ENCODE results near the gene MACROH2A2.
"Not testable (repeated sequence)": the region's sequence is repeated elsewhere in the genome, so short reads cannot be mapped to it uniquely, and the experiment has no call there.

Gene MACROH2A2

DNA sequence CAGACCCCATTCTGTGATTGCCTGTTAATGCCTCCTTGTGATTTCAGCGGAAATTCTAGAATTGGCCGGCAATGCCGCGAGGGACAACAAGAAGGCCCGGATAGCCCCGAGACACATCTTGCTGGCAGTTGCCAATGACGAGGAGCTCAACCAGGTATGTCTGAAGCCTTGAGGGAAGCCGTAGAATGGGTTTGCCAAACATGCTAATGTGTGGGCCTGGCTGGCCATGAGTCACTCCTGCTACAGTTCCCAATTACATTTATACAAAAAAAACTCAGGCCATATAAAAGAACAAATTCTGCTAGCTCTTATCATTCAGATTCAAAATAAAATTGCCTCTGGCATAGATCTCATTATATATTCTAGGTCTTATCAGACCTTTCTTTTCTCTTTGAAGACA lies 37.4 kb downstream of the MACROH2A2 start:
- Histone ChIP-seq H3K9ac (ENCODE audit: low read length) (no peak overlapping the region), H3K36me3 (ENCODE audit: control insufficient read depth, insufficient read depth, low read length, severe bottlenecking) (peaks cover 11% of the 10 kb centered on the region), H3K4me3 (ENCODE audit: low read length) (no peak overlapping the region), H3K4me1 (ENCODE audit: control insufficient read depth, insufficient read depth, low read length) (peaks cover 10% of the 10 kb centered on the region), H3K9me3 (ENCODE audit: control insufficient read depth, low read length) (no peaks in the 10 kb centered on the region), H3K27me3 (replicated peaks; ENCODE audit: control insufficient read depth, insufficient read depth, low read length) (no peaks in the 10 kb centered on the region)
- DNase-seq (ENCODE audit: low read depth), result no peak

DNA sequence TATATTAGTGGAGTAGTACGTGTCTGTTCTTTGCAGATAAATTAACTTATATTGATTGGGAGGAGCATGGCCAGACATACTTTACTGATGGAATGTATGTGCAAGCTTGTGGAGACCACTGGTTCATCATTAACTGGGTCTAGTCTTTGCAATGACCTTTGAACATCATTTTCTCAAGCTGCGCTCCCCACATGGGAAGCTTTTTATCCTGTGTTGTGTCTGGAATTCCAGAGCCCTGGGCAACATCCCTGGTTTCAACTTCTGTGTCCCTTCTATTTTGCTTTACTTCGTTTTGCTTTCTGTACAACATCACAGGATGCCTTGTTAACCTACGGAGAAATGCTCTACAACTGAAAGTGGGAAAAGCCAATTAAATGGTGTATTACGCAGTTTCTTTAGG lies 38.3 kb downstream of the MACROH2A2 start:
- no peak for DNase-seq (ENCODE audit: low read depth)
- Histone ChIP-seq H3K4me1 (ENCODE audit: control insufficient read depth, insufficient read depth, low read length) (peaks cover 10% of the 10 kb centered on the region), H3K9me3 (ENCODE audit: control insufficient read depth, low read length) (no peaks in the 10 kb centered on the region), H3K36me3 (ENCODE audit: control insufficient read depth, insufficient read depth, low read length, severe bottlenecking) (peaks cover 11% of the 10 kb centered on the region), H3K4me3 (ENCODE audit: low read length) (no peak overlapping the region), H3K27me3 (replicated peaks; ENCODE audit: control insufficient read depth, insufficient read depth, low read length) (no peaks in the 10 kb centered on the region), H3K9ac (ENCODE audit: low read length) (no peak overlapping the region)

DNA sequence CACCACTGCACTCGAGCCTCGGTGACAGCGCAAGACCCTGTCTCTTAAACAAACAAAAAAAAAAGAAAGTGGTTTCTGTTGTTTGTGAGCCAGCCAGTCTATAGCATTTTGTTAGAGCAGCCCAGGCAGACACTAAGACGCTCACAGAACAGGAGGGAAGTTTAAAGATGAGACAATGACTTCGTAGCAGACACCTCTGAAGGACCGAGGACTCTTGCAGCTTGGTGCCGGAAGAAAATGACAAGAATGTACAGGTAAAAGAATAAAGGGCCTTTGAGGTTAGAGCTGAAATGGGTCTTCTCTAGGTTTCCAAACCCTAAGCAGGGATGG lies 39.7 kb downstream of the MACROH2A2 start:
- Histone ChIP-seq H3K27me3 (replicated peaks; ENCODE audit: control insufficient read depth, insufficient read depth, low read length) (no peaks in the 10 kb centered on the region), H3K4me1 (ENCODE audit: control insufficient read depth, insufficient read depth, low read length) (peaks cover 10% of the 10 kb centered on the region), H3K9me3 (ENCODE audit: control insufficient read depth, low read length) (no peaks in the 10 kb centered on the region), H3K4me3 (ENCODE audit: low read length) (no peak overlapping the region), H3K9ac (ENCODE audit: low read length) (no peak overlapping the region), H3K36me3 (ENCODE audit: control insufficient read depth, insufficient read depth, low read length, severe bottlenecking) (peaks cover 11% of the 10 kb centered on the region)
- DNase-seq (ENCODE audit: low read depth), result no peak

DNA sequence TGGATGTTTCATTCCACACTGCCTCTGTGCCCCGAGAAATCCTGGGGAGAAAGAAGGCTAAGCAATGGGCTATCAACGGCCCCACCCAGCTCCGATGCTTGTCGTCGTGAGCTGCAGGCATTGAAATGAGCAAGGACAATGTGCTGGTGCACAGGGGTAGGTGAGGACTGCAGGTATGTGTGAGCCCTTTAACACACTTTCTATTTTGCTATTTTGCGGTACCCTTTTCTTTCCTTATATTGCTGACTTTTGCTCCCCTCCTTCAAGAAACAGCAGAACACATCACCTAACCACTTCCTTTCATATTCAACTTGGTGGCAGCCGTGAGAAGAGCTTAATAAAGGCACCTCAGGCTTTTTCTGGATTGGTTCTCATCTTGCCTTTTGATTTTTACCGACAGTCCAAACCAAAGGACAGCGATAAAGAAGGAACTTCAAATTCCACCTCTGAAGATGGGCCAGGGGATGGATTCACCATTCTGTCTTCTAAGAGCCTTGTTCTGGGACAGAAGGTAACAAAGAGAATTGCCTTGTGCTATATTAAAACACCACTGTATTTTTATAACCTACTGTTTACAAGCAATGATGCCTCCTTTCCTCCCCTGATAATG lies 40.8 kb downstream of the MACROH2A2 start:
- no peaks in the 10 kb centered on the region for H3K9me3 ChIP-seq (ENCODE audit: control insufficient read depth, low read length)
- no peaks in the 10 kb centered on the region for H3K4me1 ChIP-seq (ENCODE audit: control insufficient read depth, insufficient read depth, low read length)
- no peak overlapping the region for H3K9ac ChIP-seq (ENCODE audit: low read length)
- H3K36me3 ChIP-seq (ENCODE audit: control insufficient read depth, insufficient read depth, low read length, severe bottlenecking), result peaks cover 11% of the 10 kb centered on the region
- H3K27me3 ChIP-seq (replicated peaks; ENCODE audit: control insufficient read depth, insufficient read depth, low read length), result no peaks in the 10 kb centered on the region
- no peak overlapping the region for H3K4me3 ChIP-seq (ENCODE audit: low read length)
- DNase-seq (ENCODE audit: low read depth), result no peak

DNA sequence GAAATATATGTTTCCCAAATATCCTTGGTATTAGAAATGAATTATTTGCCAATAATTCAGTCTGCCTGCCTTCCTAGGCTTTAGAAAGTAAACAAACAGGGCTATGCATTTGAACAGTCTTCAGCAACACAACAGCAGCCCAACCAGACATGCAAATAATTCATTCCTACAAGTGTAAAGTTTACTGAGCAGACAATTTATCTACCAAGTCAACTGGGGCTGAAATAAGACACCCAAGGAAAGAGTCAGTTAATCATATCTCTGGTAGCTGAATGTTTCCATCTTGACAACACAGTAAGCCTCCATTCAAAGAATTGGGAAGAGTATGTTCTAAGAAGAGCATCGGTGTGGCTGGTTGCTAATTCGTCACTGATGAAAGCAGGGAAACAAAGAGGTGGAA lies 41.6 kb downstream of the MACROH2A2 start:
- Histone ChIP-seq H3K4me3 (ENCODE audit: low read length) (no peak overlapping the region), H3K27me3 (replicated peaks; ENCODE audit: control insufficient read depth, insufficient read depth, low read length) (no peaks in the 10 kb centered on the region), H3K9me3 (ENCODE audit: control insufficient read depth, low read length) (no peaks in the 10 kb centered on the region), H3K36me3 (ENCODE audit: control insufficient read depth, insufficient read depth, low read length, severe bottlenecking) (peaks cover 18% of the 10 kb centered on the region), H3K9ac (ENCODE audit: low read length) (no peak overlapping the region), H3K4me1 (ENCODE audit: control insufficient read depth, insufficient read depth, low read length) (no peaks in the 10 kb centered on the region)
- DNase-seq (ENCODE audit: low read depth), result no peak

DNA sequence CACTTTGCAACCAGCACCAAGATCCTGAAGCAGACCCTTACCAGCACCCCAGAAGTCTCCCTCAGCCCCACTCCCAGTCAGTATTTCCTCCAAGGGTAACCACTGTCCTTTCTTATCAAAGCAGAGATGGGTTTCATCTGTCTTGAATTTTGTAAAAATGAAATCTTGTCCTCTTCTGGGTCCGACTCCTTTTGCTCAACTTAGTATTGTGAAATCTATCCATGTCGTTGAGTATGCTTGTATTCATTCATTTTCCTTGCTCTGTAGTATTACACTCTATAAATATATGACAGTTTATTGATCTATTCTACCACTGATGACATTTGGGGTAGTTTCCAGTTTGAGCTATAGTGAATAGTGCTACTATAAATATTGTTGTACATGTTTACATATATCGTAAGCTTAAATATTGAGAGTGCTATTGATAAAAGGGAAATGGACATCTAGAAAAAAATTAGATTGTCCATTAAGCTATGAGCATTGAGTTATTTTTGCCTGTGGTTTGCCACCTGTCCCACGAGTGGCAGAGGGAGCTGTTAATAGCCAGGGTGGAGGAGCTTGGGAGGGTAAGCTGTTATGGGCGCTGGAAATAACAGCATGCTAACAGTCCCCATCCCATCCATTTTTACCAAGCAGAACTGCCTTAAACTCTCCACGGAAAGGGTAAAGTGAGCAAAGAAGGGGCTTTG lies 43.5 kb downstream of the MACROH2A2 start:
- Histone ChIP-seq H3K9me3 (ENCODE audit: control insufficient read depth, low read length) (no peaks in the 10 kb centered on the region), H3K27me3 (replicated peaks; ENCODE audit: control insufficient read depth, insufficient read depth, low read length) (no peaks in the 10 kb centered on the region), H3K4me3 (ENCODE audit: low read length) (no peak overlapping the region), H3K36me3 (ENCODE audit: control insufficient read depth, insufficient read depth, low read length, severe bottlenecking) (peaks cover 16% of the 10 kb centered on the region), H3K9ac (ENCODE audit: low read length) (no peak overlapping the region), H3K4me1 (ENCODE audit: control insufficient read depth, insufficient read depth, low read length) (no peaks in the 10 kb centered on the region)
- DNase-seq (ENCODE audit: low read depth), result no peak

DNA sequence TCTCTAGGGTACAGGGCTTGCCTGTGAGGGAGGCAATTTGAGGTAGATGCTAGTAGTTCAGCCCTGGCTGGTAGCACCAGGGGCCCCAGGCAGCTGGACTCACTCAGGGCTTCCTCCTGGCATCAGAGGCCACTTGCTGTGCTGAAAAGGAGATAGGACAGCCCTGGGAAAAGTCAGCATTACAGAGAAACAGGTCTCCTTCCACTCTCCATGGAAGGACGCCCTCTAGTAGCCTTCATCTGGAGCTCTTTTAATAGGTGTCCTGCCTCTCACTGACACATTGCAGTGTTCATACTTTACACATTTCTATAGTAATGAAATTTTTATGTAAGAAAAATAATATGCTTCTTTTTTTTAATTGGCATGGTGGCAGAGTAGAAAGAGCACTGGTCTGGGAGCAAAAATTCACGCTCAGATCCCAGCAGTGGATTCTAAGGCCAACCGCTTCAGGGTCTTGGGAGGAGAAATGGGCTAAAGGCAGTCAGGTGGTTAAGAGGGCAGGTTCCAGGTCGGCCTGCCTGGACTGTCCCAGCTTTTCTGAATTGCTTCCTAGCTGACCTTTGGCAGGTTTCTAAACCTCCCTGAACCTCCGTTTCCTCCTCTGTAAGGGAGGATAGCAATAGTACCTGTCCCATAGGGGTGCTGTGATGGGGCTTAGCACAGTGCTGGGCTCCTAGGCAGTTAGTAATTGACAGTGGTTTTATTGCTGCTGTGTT lies 44.2 kb downstream of the MACROH2A2 start:
- Histone ChIP-seq H3K9ac (ENCODE audit: low read length) (no peak overlapping the region), H3K4me3 (ENCODE audit: low read length) (no peak overlapping the region), H3K27me3 (replicated peaks; ENCODE audit: control insufficient read depth, insufficient read depth, low read length) (no peaks in the 10 kb centered on the region), H3K9me3 (ENCODE audit: control insufficient read depth, low read length) (no peaks in the 10 kb centered on the region), H3K36me3 (ENCODE audit: control insufficient read depth, insufficient read depth, low read length, severe bottlenecking) (peaks cover 17% of the 10 kb centered on the region), H3K4me1 (ENCODE audit: control insufficient read depth, insufficient read depth, low read length) (no peaks in the 10 kb centered on the region)
- no peak for DNase-seq (ENCODE audit: low read depth)

DNA sequence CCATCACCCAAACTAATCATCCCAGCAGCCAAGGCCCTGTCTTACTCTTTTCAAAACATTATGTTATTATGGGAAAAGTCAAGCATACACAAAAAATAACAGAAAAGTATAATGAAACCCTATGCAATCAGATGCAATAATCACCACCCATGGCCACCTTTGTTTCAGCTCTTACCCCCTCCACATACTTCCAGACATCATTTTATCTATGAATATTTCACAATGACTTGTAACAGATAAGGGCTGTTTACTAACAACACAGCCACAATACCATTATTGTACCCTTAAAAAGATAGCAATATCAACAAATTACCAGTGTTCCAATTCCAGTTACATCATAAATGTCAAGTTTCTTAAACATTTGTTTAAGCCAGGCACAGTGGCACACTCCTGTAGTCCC lies 44.8 kb downstream of the MACROH2A2 start:
- no peaks in the 10 kb centered on the region for H3K4me1 ChIP-seq (ENCODE audit: control insufficient read depth, insufficient read depth, low read length)
- peaks cover 15% of the 10 kb centered on the region for H3K36me3 ChIP-seq (ENCODE audit: control insufficient read depth, insufficient read depth, low read length, severe bottlenecking)
- H3K27me3 ChIP-seq (replicated peaks; ENCODE audit: control insufficient read depth, insufficient read depth, low read length), result no peaks in the 10 kb centered on the region
- H3K9ac ChIP-seq (ENCODE audit: low read length), result no peak overlapping the region
- DNase-seq (ENCODE audit: low read depth), result no peak
- H3K4me3 ChIP-seq (ENCODE audit: low read length), result no peak overlapping the region
- H3K9me3 ChIP-seq (ENCODE audit: control insufficient read depth, low read length), result no peaks in the 10 kb centered on the region

DNA sequence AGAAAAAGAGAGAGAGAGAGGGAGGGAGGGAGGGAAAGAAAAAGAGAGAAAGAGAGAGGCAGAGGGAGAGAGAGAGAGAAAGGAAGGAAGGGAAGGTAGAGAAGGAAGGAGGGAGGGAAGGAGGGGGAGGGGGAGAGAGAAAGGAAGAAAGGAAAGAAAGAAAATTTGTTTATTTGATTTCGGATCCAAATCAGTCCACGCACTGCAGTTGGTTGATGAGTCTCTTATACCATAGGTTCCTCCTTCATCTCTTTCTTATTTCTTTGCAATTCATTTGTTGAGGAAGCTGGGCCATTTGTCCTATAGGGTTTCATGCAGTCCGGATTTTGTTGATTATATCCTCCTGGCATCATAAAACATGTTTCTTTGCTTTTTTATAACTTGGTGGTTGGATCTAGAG lies 45.6 kb downstream of the MACROH2A2 start:
- Histone ChIP-seq H3K4me1 (ENCODE audit: control insufficient read depth, insufficient read depth, low read length) (no peaks in the 10 kb centered on the region), H3K36me3 (ENCODE audit: control insufficient read depth, insufficient read depth, low read length, severe bottlenecking) (peaks cover 12% of the 10 kb centered on the region), H3K9me3 (ENCODE audit: control insufficient read depth, low read length) (no peaks in the 10 kb centered on the region), H3K4me3 (ENCODE audit: low read length) (no peak overlapping the region), H3K9ac (ENCODE audit: low read length) (no peak overlapping the region), H3K27me3 (replicated peaks; ENCODE audit: control insufficient read depth, insufficient read depth, low read length) (no peaks in the 10 kb centered on the region)
- DNase-seq (ENCODE audit: low read depth), result no peak

DNA sequence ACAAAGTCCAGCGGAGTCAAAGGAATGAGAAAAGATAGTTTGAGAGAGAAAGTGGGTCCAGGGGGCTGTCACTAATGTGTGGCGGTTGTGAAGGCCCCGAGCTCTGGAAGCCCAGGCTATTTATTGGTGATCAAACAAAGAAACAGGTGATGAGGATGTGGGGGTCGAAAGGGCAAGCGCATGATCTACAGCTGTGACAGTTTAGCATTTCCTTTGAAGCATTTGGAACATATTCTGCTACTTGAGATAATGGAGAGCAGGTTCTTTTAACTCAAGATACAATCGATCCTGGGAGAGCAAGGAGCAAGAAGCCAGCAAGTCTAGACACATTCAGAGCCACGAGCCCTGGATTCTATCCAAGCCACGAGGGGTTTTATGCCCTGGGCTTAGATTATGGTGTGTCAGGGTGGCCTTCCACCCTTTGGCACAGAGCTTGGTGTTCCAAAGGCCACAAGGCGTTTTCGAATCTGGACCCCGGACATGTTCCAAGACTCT lies 48.5 kb downstream of the MACROH2A2 start:
- H3K4me3 ChIP-seq (ENCODE audit: low read length); H3K4me1 ChIP-seq (ENCODE audit: control insufficient read depth, insufficient read depth, low read length); H3K9ac ChIP-seq (ENCODE audit: low read length); DNase-seq (ENCODE audit: low read depth); H3K27me3 ChIP-seq (replicated peaks; ENCODE audit: control insufficient read depth, insufficient read depth, low read length); H3K9me3 ChIP-seq (ENCODE audit: control insufficient read depth, low read length): not testable (repeated sequence)
- H3K36me3 ChIP-seq (ENCODE audit: control insufficient read depth, insufficient read depth, low read length, severe bottlenecking), result peaks cover 25% of the 10 kb centered on the region

DNA sequence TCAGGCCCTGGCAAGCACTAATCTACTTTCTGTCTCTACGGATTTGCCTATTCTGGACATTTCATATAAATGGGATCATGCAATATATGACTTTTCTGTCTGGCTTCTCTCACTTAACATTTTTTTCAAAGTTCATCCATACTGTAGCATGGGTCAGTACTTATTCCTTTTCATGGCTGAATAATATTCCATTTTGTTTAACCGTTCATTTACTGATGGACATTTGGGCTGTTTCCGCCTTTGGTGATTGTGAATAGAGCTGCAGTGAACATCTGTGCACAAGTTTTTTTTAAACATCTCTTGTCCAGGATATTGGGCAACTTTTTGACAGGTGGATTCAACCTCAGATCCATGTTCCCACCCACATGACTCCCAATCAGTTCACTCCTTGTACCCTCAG lies 49.0 kb downstream of the MACROH2A2 start:
- Histone ChIP-seq H3K4me1 (ENCODE audit: control insufficient read depth, insufficient read depth, low read length) (no peaks in the 10 kb centered on the region), H3K27me3 (replicated peaks; ENCODE audit: control insufficient read depth, insufficient read depth, low read length) (no peaks in the 10 kb centered on the region), H3K9ac (ENCODE audit: low read length) (no peak overlapping the region), H3K9me3 (ENCODE audit: control insufficient read depth, low read length) (no peaks in the 10 kb centered on the region), H3K36me3 (ENCODE audit: control insufficient read depth, insufficient read depth, low read length, severe bottlenecking) (peaks cover 25% of the 10 kb centered on the region), H3K4me3 (ENCODE audit: low read length) (no peak overlapping the region)
- no peak for DNase-seq (ENCODE audit: low read depth)

Data from adipocyte (in vitro differentiated cells).